Left kidney (tissue), 1 donor: Measurements from ENCODE around the gene CCDC57. TPM values are rescaled to one million over a fixed set of nuclear protein-coding genes. Genes with fewer than 3 reads are reported as not detected.

Experiments used
- polyA plus RNA-seq: library from polyadenylated mRNA; unstranded; fragments of 120-200 nt; gene quantifications from one replicate; pipeline ENCODE4 v1.2.1, GENCODE V29; 2013; ENCODE audit not compliant: insufficient read length

Gene CCDC57
- polyA plus RNA-seq, 1 donor: 73.9 TPM

Other genes with a start within 250 kb of the CCDC57 start
- gene ASPSCR1, start 235.2 kb downstream of the CCDC57 start, polyA plus RNA-seq: 25.3 TPM
- gene CENPX, start 190.0 kb downstream of the CCDC57 start, polyA plus RNA-seq: 34.4 TPM
- gene LRRC45, start 189.5 kb downstream of the CCDC57 start, polyA plus RNA-seq: 10.4 TPM
- gene RAC3, start 181.2 kb downstream of the CCDC57 start, polyA plus RNA-seq: 10.1 TPM
- 69.8 TPM for gene DCXR, start 175.1 kb downstream of the CCDC57 start, polyA plus RNA-seq
- 37.3 TPM for gene RFNG, start 161.0 kb downstream of the CCDC57 start, polyA plus RNA-seq
- 102 TPM for gene GPS1, start 160.9 kb downstream of the CCDC57 start, polyA plus RNA-seq
- 74.1 TPM for gene DUS1L, start 147.0 kb downstream of the CCDC57 start, polyA plus RNA-seq
- 34.3 TPM for gene FASN, start 114.6 kb downstream of the CCDC57 start, polyA plus RNA-seq
- gene SLC16A3, start 16.2 kb upstream of the CCDC57 start, polyA plus RNA-seq: 5.6 TPM
- gene CSNK1D, start 60.9 kb upstream of the CCDC57 start, polyA plus RNA-seq: 125 TPM
- 0.18 TPM for gene CD7, start 104.8 kb upstream of the CCDC57 start, polyA plus RNA-seq
- 1.3 TPM for gene SECTM1, start 120.9 kb upstream of the CCDC57 start, polyA plus RNA-seq
- not detected for gene TEX19, start 146.4 kb upstream of the CCDC57 start, polyA plus RNA-seq
- gene UTS2R, start 158.9 kb upstream of the CCDC57 start, polyA plus RNA-seq: 0.40 TPM
- gene HEXD, start 205.5 kb upstream of the CCDC57 start, polyA plus RNA-seq: 29.3 TPM
- gene OGFOD3, start 205.7 kb upstream of the CCDC57 start, polyA plus RNA-seq: 23.2 TPM
- 43.3 TPM for gene CYBC1, start 237.9 kb upstream of the CCDC57 start, polyA plus RNA-seq
- 98.1 TPM for gene NARF, start 245.9 kb upstream of the CCDC57 start, polyA plus RNA-seq